Adrenal gland (tissue), 12 donors: ENCODE measurements around the gene DMAC2L. TPM values are rescaled to one million over a fixed set of nuclear protein-coding genes. Genes with fewer than 3 reads are reported as not detected.

Experiments used
- DNase-seq, 7 donors: peaks; one replicate each; pipeline ENCODE4 v3.0.0-alpha.2; 2019 to 2020
- H3K27ac ChIP-seq, 5 donors: fragments of 200-600 bp; sonication (generic) in 4 of 5; 1 replicate in 3 of 5; 2 replicates in 2 of 5; pipeline versions ENCODE4 v1.5.1 to v1.8.0; 2016 to 2020; ENCODE audit warnings: mild to moderate bottlenecking in 1 of 5
- H3K27me3 ChIP-seq: fragments of 200-600 bp; 2 replicates; pipeline ENCODE4 v1.8.0; 2021
- H3K36me3 ChIP-seq, 2 donors: fragments of 200-600 bp; replicated peaks in 1 of 2; 1 replicate in 1 of 2; 2 replicates in 1 of 2; pipeline versions ENCODE4 v1.5.1 to v1.8.0; 2018 to 2022
- H3K4me1 ChIP-seq, 2 donors: fragments of 200-600 bp; replicated peaks in 1 of 2; 1 replicate in 1 of 2; 2 replicates in 1 of 2; pipeline versions ENCODE4 v1.5.1 to v1.8.0; 2018 to 2021
- H3K4me3 ChIP-seq, 4 donors: fragments of 200-600 bp; sonication (generic) in 3 of 4; one replicate each; pipeline ENCODE4 v1.5.1; 2016 to 2018
- H3K9me3 ChIP-seq, 3 donors: fragments of 200-600 bp; sonication (generic) in 1 of 3; replicated peaks in 1 of 3; 1 replicate in 2 of 3; 2 replicates in 1 of 3; pipeline versions ENCODE4 v1.5.1 to v1.8.0; 2016 to 2021
- CTCF ChIP-seq, 6 experiments: fragments of 450-650 bp in 4 of 6; fragments of 200-600 bp in 2 of 6; sonication (generic) in 1 of 6; IDR thresholded peaks; 1 replicate in 5 of 6; 2 replicates in 1 of 6; pipeline versions ENCODE4 v1.5.1 to v1.8.0; 2016 to 2021; ENCODE audit warnings: antibody characterized with exemption in 6 of 6, mild to moderate bottlenecking in 2 of 6, moderate library complexity in 1 of 6
- POLR2A ChIP-seq, 2 donors: fragments of 450-650 bp; IDR thresholded peaks; one replicate each; pipeline ENCODE4 v1.6.1; 2017; ENCODE audit warnings: antibody characterized with exemption in 2 of 2, mild to moderate bottlenecking in 2 of 2, moderate library complexity in 1 of 2
- WGBS, 4 donors: extraction: QIAGEN DNeasy Blood & Tissue Kit in 2 of 4; methylation state at CpG; one replicate each; pipeline versions ENCODE4 v1.1.5 to v1.1.7; 2013 to 2017; 5-methylcytosine and 5-hydroxymethylcytosine counted together
- intact Hi-C, 2 donors: fragments of 100-400 bp; cut with DNase I; formaldehyde crosslinking; loops; one replicate each; pipeline versions ENCODE4 v1.14.1 to v1.15.0; 2022 to 2023
- polyA plus RNA-seq, 3 donors: library from polyadenylated mRNA; stranded (reverse); fragments of 200-250 nt in 2 of 3; fragments of 350-450 nt in 1 of 3; fragmentation: Illumina TruSeq in 1 of 3; extraction: RNeasy Lipid Tissue Mini Kit (QIAGEN cat#74804) in 1 of 3; gene quantifications; one replicate each; pipeline ENCODE4 v1.2.3, GENCODE V29; 2013 to 2014
- total RNA-seq, 9 donors: library from RNA; depleted of rRNA in 4 of 9; stranded (reverse); fragments of >200 nt in 4 of 9; fragments of 120-200 nt in 1 of 9; fragmentation: NEBNext Ultra II Directional in 1 of 9; extraction: Animal tissue kit (Norgen Biotek cat#: 25700) in 1 of 9; gene quantifications; one replicate each; pipeline versions ENCODE4 v1.1.0 to v1.2.4, GENCODE V29; 2013 to 2023
- donor health status: healthy with polysubstance abuse.
- donor health status: Bipolar disorder and iron deficiency.
- donor health status: DM: yes; HTN: yes; CAD: no.
- donor health status: DM: no; HTN: no; CAD: no.
- donor health status: DM: no; HTN: no; CAD: no.
- donor health status: DM: yes; HTN: yes; CAD: no.

The DMAC2L gene
- total and polyA plus RNA-seq, 12 donors: 4.8 to 19.9 (median 12.9) TPM

- Histone ChIP-seq H3K27ac (no peak overlapping the region), H3K27me3 (no peaks in the 10 kb centered on the region), H3K9me3 (no peaks in the 10 kb centered on the region), H3K4me3 (no peak overlapping the region), H3K36me3 (no peaks in the 10 kb centered on the region), H3K4me1 (peaks cover 0 to 8% of the 10 kb centered on the region in 2 donors)
- no peak for TF ChIP-seq POLR2A (IDR thresholded peaks at IDR 0.05)
- no peak for TF ChIP-seq CTCF (IDR thresholded peaks at IDR 0.05)
- no peak for DNase-seq
- intact Hi-C loops: no loop called here
Measured at GRCh38 chr14:50348933-50349332, 36.8 kb downstream of the DMAC2L start.

GRCh38 chr14:50350975-50351374, 38.9 kb downstream of the DMAC2L start:
- peaks cover 0 to 8% of the 10 kb centered on the region in 2 donors for H3K4me1 ChIP-seq
- TF ChIP-seq CTCF (IDR thresholded peaks at IDR 0.05): no peak
- no peak for TF ChIP-seq POLR2A (IDR thresholded peaks at IDR 0.05)
- DNase-seq: no peak
- H3K27ac ChIP-seq: no peak overlapping the region
- H3K9me3 ChIP-seq: no peaks in the 10 kb centered on the region
- no peaks in the 10 kb centered on the region for H3K27me3 ChIP-seq
- no peak overlapping the region for H3K4me3 ChIP-seq
- 70 to 85% (median 78%) methylated on average over 2 of the region's 2 CpGs for WGBS, 4 donors
- H3K36me3 ChIP-seq: no peaks in the 10 kb centered on the region
- intact Hi-C loops: no loop called here

GRCh38 chr14:50352584-50352983, 40.5 kb downstream of the DMAC2L start:
- Histone ChIP-seq H3K4me3 (no peak overlapping the region), H3K27me3 (no peaks in the 10 kb centered on the region), H3K9me3 (no peaks in the 10 kb centered on the region), H3K27ac (no peak overlapping the region), H3K4me1 (peaks cover 0 to 5% of the 10 kb centered on the region in 2 donors), H3K36me3 (no peaks in the 10 kb centered on the region)
- intact Hi-C loops: no loop called here
- TF ChIP-seq POLR2A (IDR thresholded peaks at IDR 0.05): no peak
- no peak for TF ChIP-seq CTCF (IDR thresholded peaks at IDR 0.05)
- DNase-seq: no peak
- WGBS, 4 donors: 87 to 94% (median 89%) methylated on average over 4 of the region's 4 CpGs

GRCh38 chr14:50353126-50353525, 41.0 kb downstream of the DMAC2L start:
- intact Hi-C loops: no loop called here
- 83 to 88% (median 86%) methylated on average over 4 of the region's 4 CpGs for WGBS, 4 donors
- H3K36me3 ChIP-seq: no peaks in the 10 kb centered on the region
- H3K27me3 ChIP-seq: no peaks in the 10 kb centered on the region
- H3K4me1 ChIP-seq: no peaks in the 10 kb centered on the region
- no peak for DNase-seq
- no peak overlapping the region for H3K27ac ChIP-seq
- H3K4me3 ChIP-seq: no peak overlapping the region
- H3K9me3 ChIP-seq: no peaks in the 10 kb centered on the region
- TF ChIP-seq POLR2A (IDR thresholded peaks at IDR 0.05) (no peak), CTCF (IDR thresholded peaks at IDR 0.05) (no peak)
